GM21515 (cell line): ENCODE measurements around the gene PPP1R12C.

Experiments used
- ATAC-seq: cut with Tn5 transposase; IDR thresholded peaks from one replicate; pipeline ENCODE4 v1.9.1; 2021; ENCODE audit not compliant: unreplicated experiment

Gene PPP1R12C

GRCh38 chr19:55091126-55091910 is 26.1 kb downstream of the PPP1R12C start:
- ATAC-seq = no peak

- no peak for ATAC-seq
These were observed 26.9 kb downstream of the PPP1R12C start for GRCh38 chr19:55090564-55090963.

GRCh38 chr19:55089342-55089944 is 28.0 kb downstream of the PPP1R12C start:
- no peak for ATAC-seq

- no peak for ATAC-seq
These were observed 28.7 kb downstream of the PPP1R12C start for GRCh38 chr19:55088543-55089341.

- ATAC-seq = no peak
These were observed 29.4 kb downstream of the PPP1R12C start for GRCh38 chr19:55088021-55088451.

GRCh38 chr19:55087542-55087901 is 29.9 kb downstream of the PPP1R12C start:
- ATAC-seq = no peak

GRCh38 chr19:55086730-55087541 is 30.5 kb downstream of the PPP1R12C start:
- ATAC-seq = no peak

GRCh38 chr19:55085923-55086715 is 31.3 kb downstream of the PPP1R12C start:
- no peak for ATAC-seq

GRCh38 chr19:55084416-55084815 is 33.0 kb downstream of the PPP1R12C start:
- no peak for ATAC-seq

- ATAC-seq = no peak
These were observed 34.2 kb downstream of the PPP1R12C start for GRCh38 chr19:55083004-55083850.

GRCh38 chr19:55082020-55082851 is 35.2 kb downstream of the PPP1R12C start:
- no peak for ATAC-seq

- no peak for ATAC-seq
These were observed 35.7 kb downstream of the PPP1R12C start for GRCh38 chr19:55081770-55082019.

- ATAC-seq = no peak
These were observed 36.3 kb downstream of the PPP1R12C start for GRCh38 chr19:55080968-55081769.

GRCh38 chr19:55080121-55080967 is 37.1 kb downstream of the PPP1R12C start:
- no peak for ATAC-seq

- ATAC-seq = no peak
These were observed 37.9 kb downstream of the PPP1R12C start for GRCh38 chr19:55079400-55080038.

GRCh38 chr19:55078996-55079395 is 38.4 kb downstream of the PPP1R12C start:
- ATAC-seq = no peak
